ENCODE results near the gene PTPN18.

DNA sequence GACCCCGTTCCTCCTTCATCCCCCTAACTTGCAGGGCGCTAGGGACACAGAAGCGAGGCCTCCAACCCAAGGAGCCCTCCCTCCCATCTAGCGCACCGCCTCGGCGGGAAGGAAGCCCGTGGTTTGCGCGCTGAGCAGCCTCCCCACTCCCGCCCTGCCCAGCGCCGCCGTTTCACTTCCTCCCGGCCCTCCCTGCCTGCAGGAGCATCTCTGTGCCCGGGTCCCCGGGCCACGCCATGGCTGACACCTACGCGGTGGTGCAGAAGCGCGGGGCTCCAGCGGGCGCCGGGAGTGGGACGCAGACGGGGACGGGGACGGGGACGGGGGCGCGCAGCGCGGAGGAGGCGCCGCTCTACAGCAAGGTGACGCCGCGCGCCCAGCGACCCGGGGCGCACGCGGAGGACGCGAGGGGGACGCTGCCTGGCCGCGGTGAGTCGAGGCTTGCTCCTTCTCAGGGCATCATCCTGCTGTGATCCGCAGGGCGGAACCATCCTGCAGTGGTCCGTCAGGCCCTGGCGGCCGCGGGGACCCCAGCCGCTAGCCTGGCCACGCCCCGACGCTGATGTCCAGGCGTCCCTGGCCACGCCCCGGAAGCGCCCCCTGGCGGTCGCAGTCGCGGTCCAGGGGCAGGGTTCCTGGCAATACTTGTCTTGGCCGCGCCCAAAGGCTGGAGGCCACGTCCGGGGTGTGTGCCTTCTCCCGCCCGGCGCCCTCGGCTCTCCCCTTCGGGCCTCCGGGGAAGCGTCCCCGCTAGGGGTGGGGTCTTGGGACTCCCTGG lies 16.4 kb downstream of the PTPN18 start:
- TF ChIP-seq, protein P1, sequence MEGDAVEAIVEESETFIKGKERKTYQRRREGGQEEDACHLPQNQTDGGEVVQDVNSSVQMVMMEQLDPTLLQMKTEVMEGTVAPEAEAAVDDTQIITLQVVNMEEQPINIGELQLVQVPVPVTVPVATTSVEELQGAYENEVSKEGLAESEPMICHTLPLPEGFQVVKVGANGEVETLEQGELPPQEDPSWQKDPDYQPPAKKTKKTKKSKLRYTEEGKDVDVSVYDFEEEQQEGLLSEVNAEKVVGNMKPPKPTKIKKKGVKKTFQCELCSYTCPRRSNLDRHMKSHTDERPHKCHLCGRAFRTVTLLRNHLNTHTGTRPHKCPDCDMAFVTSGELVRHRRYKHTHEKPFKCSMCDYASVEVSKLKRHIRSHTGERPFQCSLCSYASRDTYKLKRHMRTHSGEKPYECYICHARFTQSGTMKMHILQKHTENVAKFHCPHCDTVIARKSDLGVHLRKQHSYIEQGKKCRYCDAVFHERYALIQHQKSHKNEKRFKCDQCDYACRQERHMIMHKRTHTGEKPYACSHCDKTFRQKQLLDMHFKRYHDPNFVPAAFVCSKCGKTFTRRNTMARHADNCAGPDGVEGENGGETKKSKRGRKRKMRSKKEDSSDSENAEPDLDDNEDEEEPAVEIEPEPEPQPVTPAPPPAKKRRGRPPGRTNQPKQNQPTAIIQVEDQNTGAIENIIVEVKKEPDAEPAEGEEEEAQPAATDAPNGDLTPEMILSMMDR (IDR thresholded peaks at IDR 0.05) = peak; percentile 71 to 86
- TF ChIP-seq POLR2A (IDR thresholded peaks at IDR 0.05) (no peak), POLR2AphosphoS5 (IDR thresholded peaks at IDR 0.05) (peak in 1 of 3 donors; percentile 61)
